GM12878 (cell line): Measurements from ENCODE around the gene PPIF.

Experiments
- CTCF ChIP-seq, 3 experiments: IDR thresholded peaks in 2 of 3; conservative IDR thresholded peaks in 1 of 3; 2 replicates each; pipeline ENCODE4 v1.5.1; 2011; ENCODE audit warnings: low read depth in 3 of 3, low read length in 3 of 3, mild to moderate bottlenecking in 3 of 3, control low read depth in 2 of 3, moderate library complexity in 2 of 3, inconsistent platforms in 1 of 3, mixed read lengths in 1 of 3; ENCODE audit not compliant: control insufficient read depth in 2 of 3, insufficient read depth in 1 of 3; ENCODE audit errors: extremely low read depth in 1 of 3
- POLR2AphosphoS5 ChIP-seq: IDR thresholded peaks from 2 replicates; pipeline ENCODE4 v1.6.1; 2011; ENCODE audit warnings: mild to moderate bottlenecking, low read length, inconsistent platforms

GRCh38 chr10:79400146-79401004, 53.1 kb downstream of the PPIF start:
- TF ChIP-seq CTCF (IDR thresholded peaks at IDR 0.05 in 2 of 3, conservative IDR thresholded peaks at IDR 0.05 in 1 of 3; ENCODE audit: control insufficient read depth in 2 of 3, extremely low read depth in 1 of 3, insufficient read depth in 1 of 3, low read depth in 3 of 3, low read length in 3 of 3), result peak; percentile 70 to 92 (median 75)
- no peak for TF ChIP-seq POLR2AphosphoS5
